Upper lobe of left lung (tissue), 4 donors: Measurements from ENCODE around the gene LZTS3.

ENCODE experiments used
- EP300 ChIP-seq, 4 donors: sonication (generic); formaldehyde crosslinking; IDR thresholded peaks; one replicate each; pipeline ENCODE4 v1.5.1; 2017; ENCODE audit warnings: antibody characterized with exemption in 4 of 4, control low read depth in 2 of 4
- POLR2AphosphoS5 ChIP-seq, 2 donors: sonication (generic); formaldehyde crosslinking; IDR thresholded peaks; one replicate each; pipeline ENCODE4 v1.5.1; 2017; ENCODE audit warnings: antibody characterized with exemption in 2 of 2
- TF ChIP-seq, protein P1 (sequence below), 6 experiments: fragments of 450-650 bp in 4 of 6; fragments of 200-600 bp in 2 of 6; sonication (generic) in 2 of 6; IDR thresholded peaks; one replicate each; pipeline ENCODE4 v1.5.1; 2016 to 2019; ENCODE audit warnings: antibody characterized with exemption in 6 of 6

DNA sequence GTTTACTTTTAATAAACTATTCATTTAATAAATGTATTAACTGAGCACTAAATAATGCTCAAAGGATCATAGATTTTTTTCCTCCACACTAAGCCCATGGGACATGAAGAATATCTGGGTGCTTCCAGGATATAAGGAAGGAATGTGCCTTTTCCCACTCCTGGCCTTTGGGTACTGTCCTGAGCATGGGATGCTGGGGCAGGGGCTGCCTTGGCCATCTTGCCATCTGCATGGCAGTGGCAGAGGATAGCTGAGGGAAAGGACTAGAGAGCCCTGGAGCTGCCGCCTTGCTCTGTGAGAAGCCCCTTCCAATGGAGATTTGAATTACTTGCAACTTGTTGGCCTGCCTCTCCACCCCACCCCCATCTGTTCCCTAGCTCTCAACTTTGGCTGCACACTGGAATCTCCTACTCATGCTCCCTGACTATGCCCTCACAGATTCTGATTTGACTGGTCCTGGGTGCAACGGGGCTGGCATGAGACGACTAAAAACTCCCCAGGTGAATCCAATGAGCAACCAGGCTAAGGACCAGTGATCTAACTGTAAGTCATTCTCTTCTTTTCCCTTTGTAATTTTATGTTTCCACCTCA is 15.6 kb upstream of the LZTS3 start:
- no peak for TF ChIP-seq POLR2AphosphoS5 (IDR thresholded peaks at IDR 0.05)
- TF ChIP-seq, protein P1, sequence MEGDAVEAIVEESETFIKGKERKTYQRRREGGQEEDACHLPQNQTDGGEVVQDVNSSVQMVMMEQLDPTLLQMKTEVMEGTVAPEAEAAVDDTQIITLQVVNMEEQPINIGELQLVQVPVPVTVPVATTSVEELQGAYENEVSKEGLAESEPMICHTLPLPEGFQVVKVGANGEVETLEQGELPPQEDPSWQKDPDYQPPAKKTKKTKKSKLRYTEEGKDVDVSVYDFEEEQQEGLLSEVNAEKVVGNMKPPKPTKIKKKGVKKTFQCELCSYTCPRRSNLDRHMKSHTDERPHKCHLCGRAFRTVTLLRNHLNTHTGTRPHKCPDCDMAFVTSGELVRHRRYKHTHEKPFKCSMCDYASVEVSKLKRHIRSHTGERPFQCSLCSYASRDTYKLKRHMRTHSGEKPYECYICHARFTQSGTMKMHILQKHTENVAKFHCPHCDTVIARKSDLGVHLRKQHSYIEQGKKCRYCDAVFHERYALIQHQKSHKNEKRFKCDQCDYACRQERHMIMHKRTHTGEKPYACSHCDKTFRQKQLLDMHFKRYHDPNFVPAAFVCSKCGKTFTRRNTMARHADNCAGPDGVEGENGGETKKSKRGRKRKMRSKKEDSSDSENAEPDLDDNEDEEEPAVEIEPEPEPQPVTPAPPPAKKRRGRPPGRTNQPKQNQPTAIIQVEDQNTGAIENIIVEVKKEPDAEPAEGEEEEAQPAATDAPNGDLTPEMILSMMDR (IDR thresholded peaks at IDR 0.05): no peak
- TF ChIP-seq EP300 (IDR thresholded peaks at IDR 0.05): no peak
